Gastroesophageal sphincter (tissue), 4 donors: Measurements from ENCODE around the gene ZC3H12D. TPM values are rescaled to one million over a fixed set of nuclear protein-coding genes. Genes with fewer than 3 reads are reported as not detected.

Experiments used
- ATAC-seq: fragments of 150-250 bp; one replicate; pipeline ENCODE4 v1.9.1; 2016; ENCODE audit warnings: mild to moderate bottlenecking, moderate library complexity
- H3K27ac ChIP-seq, 4 donors: fragments of 200-600 bp; sonication (generic) in 3 of 4; 1 replicate in 3 of 4; 2 replicates in 1 of 4; pipeline ENCODE4 v1.5.1; 2016 to 2019
- H3K27me3 ChIP-seq: fragments of 200-600 bp; sonication (generic); one replicate; pipeline ENCODE4 v1.5.1; 2019
- H3K36me3 ChIP-seq, 2 donors: fragments of 200-600 bp; sonication (generic); one replicate each; pipeline ENCODE4 v1.5.1; 2019; ENCODE audit warnings: control low read depth in 1 of 2
- H3K4me1 ChIP-seq, 3 donors: fragments of 200-600 bp; sonication (generic); 1 replicate in 2 of 3; 2 replicates in 1 of 3; pipeline ENCODE4 v1.5.1; 2016 to 2019; ENCODE audit warnings: control low read depth in 2 of 3
- H3K4me3 ChIP-seq, 2 donors: fragments of 200-600 bp; sonication (generic); one replicate each; pipeline ENCODE4 v1.5.1; 2019; ENCODE audit warnings: mild to moderate bottlenecking in 1 of 2, moderate library complexity in 1 of 2
- H3K9me3 ChIP-seq, 3 donors: fragments of 200-600 bp; sonication (generic); one replicate each; pipeline ENCODE4 v1.5.1; 2017 to 2019; ENCODE audit warnings: control low read depth in 2 of 3
- CTCF ChIP-seq, 4 experiments: fragments of 200-600 bp in 2 of 4; fragments of 450-650 bp in 2 of 4; sonication (generic) in 1 of 4; IDR thresholded peaks; one replicate each; pipeline ENCODE4 v1.5.1; 2017 to 2019; ENCODE audit warnings: antibody characterized with exemption in 4 of 4, mild to moderate bottlenecking in 2 of 4, moderate library complexity in 2 of 4
- EP300 ChIP-seq: sonication (generic); formaldehyde crosslinking; IDR thresholded peaks from one replicate; pipeline ENCODE4 v1.6.1; 2017; ENCODE audit warnings: antibody characterized with exemption, mild to moderate bottlenecking
- POLR2A ChIP-seq, 2 donors: fragments of 450-650 bp; IDR thresholded peaks; one replicate each; pipeline ENCODE4 v1.6.1; 2017; ENCODE audit warnings: antibody characterized with exemption in 2 of 2, mild to moderate bottlenecking in 2 of 2, moderate library complexity in 1 of 2
- POLR2AphosphoS5 ChIP-seq: sonication (generic); formaldehyde crosslinking; IDR thresholded peaks from one replicate; pipeline ENCODE4 v1.6.1; 2017; ENCODE audit warnings: antibody characterized with exemption
- WGBS, 2 donors: methylation state at CpG; one replicate each; pipeline ENCODE4 v1.1.5; 2018; ENCODE audit warnings: low coverage in 1 of 2; 5-methylcytosine and 5-hydroxymethylcytosine counted together
- total RNA-seq, 4 donors: library from RNA; depleted of rRNA; stranded (reverse); fragments of >200 nt; gene quantifications; one replicate each; pipeline ENCODE4 v1.1.0, GENCODE V29; 2016

ZC3H12D gene
- total RNA-seq: 1 to 10 TPM in 2 of 4 donors, under 1 TPM in 2; 0.78 to 1.9 (median 1.1) TPM

- peak within 1 kb of the TSS in 1 of 2 donors; percentile 16 for H3K4me3 ChIP-seq
- peak; percentile 40 for ATAC-seq
- TF ChIP-seq CTCF (IDR thresholded peaks at IDR 0.05) (peak in 2 of 4 experiments; percentile 14 to 27), EP300 (no peak), POLR2AphosphoS5 (no peak), POLR2A (IDR thresholded peaks at IDR 0.05) (peak in 1 of 2 donors; percentile 15)
These were observed at the start of gene ZC3H12D for GRCh38 chr6:149484733-149485700. Gene ZC3H12D (minus strand): TSS chr6:149485014. CDS start chr6:149474543, 10,471 bp downstream.

GRCh38 chr6:149529650-149530049 is 44.8 kb upstream of the ZC3H12D start:
- ATAC-seq: no peak
- Histone ChIP-seq H3K36me3 (peaks cover 3 to 100% of the 10 kb centered on the region in 2 donors), H3K27me3 (no peaks in the 10 kb centered on the region), H3K27ac (no peak overlapping the region), H3K4me3 (no peak overlapping the region), H3K9me3 (no peaks in the 10 kb centered on the region), H3K4me1 (no peaks in the 10 kb centered on the region)
- WGBS, 2 donors: 90 to 94% methylated on average over 1 to 5 of the region's 5 CpGs
- TF ChIP-seq POLR2A (IDR thresholded peaks at IDR 0.05) (no peak), EP300 (no peak), CTCF (IDR thresholded peaks at IDR 0.05) (no peak), POLR2AphosphoS5 (no peak)

More at GRCh38 chr6:149484733-149485700, at the start of gene ZC3H12D:
- Histone ChIP-seq H3K27ac (peak within 1 kb of the TSS in 3 of 4 donors; percentile 5 to 31 (median 19)), H3K9me3 (no peaks in the 10 kb centered on the region), H3K4me1 (peaks cover 0 to 8% (median 0%) of the 10 kb centered on the region in 3 donors), H3K27me3 (no peaks in the 10 kb centered on the region), H3K36me3 (no peaks in the 10 kb centered on the region)
- 40 to 62% methylated on average over 2 to 12 of the region's 22 CpGs for WGBS, 2 donors

GRCh38 chr6:149515494-149515893 is 30.7 kb upstream of the ZC3H12D start:
- peaks cover 0 to 63% of the 10 kb centered on the region in 2 donors for H3K36me3 ChIP-seq

GRCh38 chr6:149513915-149514314 is 29.1 kb upstream of the ZC3H12D start:
- WGBS, 2 donors: 84% methylated on average over 5 of the region's 5 CpGs
- H3K27me3 ChIP-seq: no peaks in the 10 kb centered on the region
- H3K4me1 ChIP-seq: peaks cover 0 to 21% (median 0%) of the 10 kb centered on the region in 3 donors
- peaks cover 0 to 62% of the 10 kb centered on the region in 2 donors for H3K36me3 ChIP-seq
- H3K4me3 ChIP-seq: no peak overlapping the region
- TF ChIP-seq EP300: no peak
- H3K27ac ChIP-seq: no peak overlapping the region
- no peaks in the 10 kb centered on the region for H3K9me3 ChIP-seq
- no peak for ATAC-seq

More at GRCh38 chr6:149515494-149515893, 30.7 kb upstream of the ZC3H12D start:
- WGBS, 2 donors: 89 to 100% methylated on average over 1 of the region's 1 CpG
- Histone ChIP-seq H3K27ac (no peak overlapping the region), H3K9me3 (no peaks in the 10 kb centered on the region), H3K4me3 (no peak overlapping the region), H3K4me1 (peaks cover 0 to 21% (median 0%) of the 10 kb centered on the region in 3 donors), H3K27me3 (no peaks in the 10 kb centered on the region)
- no peak for ATAC-seq
- no peak for TF ChIP-seq CTCF (IDR thresholded peaks at IDR 0.05)
- no peak for TF ChIP-seq EP300
- TF ChIP-seq POLR2AphosphoS5: no peak
- TF ChIP-seq POLR2A (IDR thresholded peaks at IDR 0.05): no peak

- 68 to 77% methylated on average over 3 of the region's 4 CpGs for WGBS, 2 donors
- Histone ChIP-seq H3K36me3 (peaks cover 0 to 50% of the 10 kb centered on the region in 2 donors), H3K4me1 (peaks cover 0 to 8% (median 0%) of the 10 kb centered on the region in 3 donors), H3K9me3 (no peaks in the 10 kb centered on the region), H3K4me3 (no peak overlapping the region), H3K27ac (no peak overlapping the region), H3K27me3 (no peaks in the 10 kb centered on the region)
- no peak for TF ChIP-seq POLR2AphosphoS5
- TF ChIP-seq POLR2A (IDR thresholded peaks at IDR 0.05): no peak
- no peak for TF ChIP-seq EP300
- no peak for TF ChIP-seq CTCF (IDR thresholded peaks at IDR 0.05)
- ATAC-seq: no peak
These were observed 26.1 kb upstream of the ZC3H12D start for GRCh38 chr6:149510793-149511512.
